H9 (cell line): ENCODE results near the gene PACSIN2. TPM values are rescaled to one million over a fixed set of nuclear protein-coding genes. Genes with fewer than 3 reads are reported as not detected.

Source experiments
- DNase-seq: peaks from one replicate; pipeline ENCODE4 v3.0.0-alpha.2; 2017
- H2AFZ ChIP-seq: one replicate; pipeline ENCODE4 v1.6.1; 2013; ENCODE audit warnings: mild to moderate bottlenecking, low read length, control low read depth, moderate library complexity
- H2AK5ac ChIP-seq: 2 replicates; pipeline ENCODE4 v1.6.1; 2013; ENCODE audit warnings: low read length, control low read depth, mixed read lengths; ENCODE audit not compliant: insufficient read length
- H2BK120ac ChIP-seq: one replicate; pipeline ENCODE4 v1.6.1; 2013; ENCODE audit warnings: low read depth, mild to moderate bottlenecking, low read length, control low read depth, inconsistent platforms; ENCODE audit not compliant: poor library complexity, severe bottlenecking
- H2BK12ac ChIP-seq: 2 replicates; pipeline ENCODE4 v1.6.1; 2013; ENCODE audit warnings: low read length, control low read depth, mixed read lengths, low read depth; ENCODE audit not compliant: insufficient read length
- H2BK15ac ChIP-seq: 2 replicates; pipeline ENCODE4 v1.6.1; 2013; ENCODE audit warnings: low read depth, low read length, control low read depth
- H2BK20ac ChIP-seq: one replicate; pipeline ENCODE4 v1.6.1; 2013; ENCODE audit warnings: low read depth, mild to moderate bottlenecking, low read length, control low read depth, inconsistent platforms; ENCODE audit not compliant: poor library complexity, severe bottlenecking
- H2BK5ac ChIP-seq: 2 replicates; pipeline ENCODE4 v1.6.1; 2013; ENCODE audit warnings: low read length, control low read depth, mixed read lengths; ENCODE audit not compliant: insufficient read length
- H3K14ac ChIP-seq: 2 replicates; pipeline ENCODE4 v1.6.1; 2013; ENCODE audit warnings: low read length, control low read depth; ENCODE audit not compliant: insufficient read depth
- H3K18ac ChIP-seq: 2 replicates; pipeline ENCODE4 v1.6.1; 2013; ENCODE audit warnings: low read depth, mild to moderate bottlenecking, mixed read lengths, low read length, control low read depth; ENCODE audit not compliant: insufficient read length
- H3K23ac ChIP-seq: 2 replicates; pipeline ENCODE4 v1.6.1; 2013; ENCODE audit warnings: low read length, control low read depth, mixed read lengths, low read depth; ENCODE audit not compliant: insufficient read length
- H3K23me2 ChIP-seq: 2 replicates; pipeline ENCODE4 v1.6.1; 2013; ENCODE audit warnings: low read depth, mild to moderate bottlenecking, mixed read lengths, low read length, control low read depth; ENCODE audit not compliant: insufficient read length, poor library complexity, severe bottlenecking
- H3K27ac ChIP-seq: 2 replicates; pipeline ENCODE4 v1.5.1; 2013; ENCODE audit warnings: low read length, control low read depth, mixed read lengths, low read depth; ENCODE audit not compliant: insufficient read length
- H3K27me3 ChIP-seq: 2 replicates; pipeline ENCODE4 v1.6.1; 2013; ENCODE audit warnings: low read length, control low read depth, inconsistent platforms; ENCODE audit not compliant: insufficient read depth
- H3K4ac ChIP-seq: 2 replicates; pipeline ENCODE4 v1.6.1; 2013; ENCODE audit warnings: low read depth, mild to moderate bottlenecking, control low read depth, inconsistent platforms, low read length, moderate library complexity
- H3K4me1 ChIP-seq: 2 replicates; pipeline ENCODE4 v1.6.1; 2013; ENCODE audit warnings: low read length, control low read depth, inconsistent platforms; ENCODE audit not compliant: insufficient read depth
- H3K4me2 ChIP-seq: 2 replicates; pipeline ENCODE4 v1.6.1; 2013; ENCODE audit warnings: low read length, control low read depth, mixed read lengths; ENCODE audit not compliant: insufficient read length, insufficient read depth
- H3K56ac ChIP-seq: 2 replicates; pipeline ENCODE4 v1.6.1; 2013; ENCODE audit warnings: low read depth, mild to moderate bottlenecking, mixed read lengths, low read length, control low read depth; ENCODE audit not compliant: insufficient read length
- H3K79me1 ChIP-seq: 2 replicates; pipeline ENCODE4 v1.6.1; 2013; ENCODE audit warnings: low read depth, mild to moderate bottlenecking, moderate library complexity, low read length, control low read depth, inconsistent platforms; ENCODE audit not compliant: insufficient read depth, poor library complexity, severe bottlenecking
- H3K79me2 ChIP-seq: 2 replicates; pipeline ENCODE4 v1.6.1; 2013; ENCODE audit warnings: low read length, control low read depth, inconsistent platforms; ENCODE audit not compliant: insufficient read depth
- H3K9ac ChIP-seq: 2 replicates; pipeline ENCODE4 v1.6.1; 2013; ENCODE audit warnings: low read length, control low read depth, mixed read lengths; ENCODE audit not compliant: insufficient read length; ENCODE audit errors: extremely low read depth
- H3K9me3 ChIP-seq: one replicate; pipeline ENCODE4 v1.6.1; 2013; ENCODE audit warnings: low read depth, low read length, inconsistent platforms; ENCODE audit not compliant: control insufficient read depth
- H3T11ph ChIP-seq: one replicate; pipeline ENCODE4 v1.6.1; 2013; ENCODE audit warnings: mild to moderate bottlenecking, low read length, control low read depth, inconsistent platforms
- H4K20me1 ChIP-seq: one replicate; pipeline ENCODE4 v1.6.1; 2013; ENCODE audit not compliant: control insufficient read depth, insufficient read length, insufficient read depth
- H4K5ac ChIP-seq: 2 replicates; pipeline ENCODE4 v1.6.1; 2013; ENCODE audit warnings: low read depth, mild to moderate bottlenecking, mixed read lengths, low read length, control low read depth; ENCODE audit not compliant: insufficient read length
- H4K8ac ChIP-seq: replicated peaks from 2 replicates; pipeline ENCODE4 v1.6.1; 2013; ENCODE audit warnings: low read length, control low read depth, mixed read lengths, low read depth; ENCODE audit not compliant: insufficient read length
- H4K91ac ChIP-seq: 2 replicates; pipeline ENCODE4 v1.6.1; 2013; ENCODE audit warnings: low read depth, mild to moderate bottlenecking, moderate library complexity, mixed read lengths, low read length, control low read depth; ENCODE audit not compliant: insufficient read length
- H3K27ac Mint-ChIP-seq, 3 experiments: 2 replicates in 2 of 3; 3 replicates in 1 of 3; pipeline ENCODE4 v1.8.0; 2020 to 2021; ENCODE audit warnings: mixed read lengths in 3 of 3, mild to moderate bottlenecking in 1 of 3, moderate library complexity in 1 of 3
- H3K27me3 Mint-ChIP-seq: 2 replicates; pipeline ENCODE4 v1.8.0; 2021; ENCODE audit warnings: low read depth, mild to moderate bottlenecking, moderate library complexity, mixed read lengths
- H3K36me3 Mint-ChIP-seq, 3 experiments: 2 replicates in 2 of 3; 3 replicates in 1 of 3; pipeline ENCODE4 v1.8.0; 2020 to 2021; ENCODE audit warnings: low read depth in 3 of 3, mixed read lengths in 3 of 3; ENCODE audit not compliant: insufficient read depth in 1 of 3
- H3K4me1 Mint-ChIP-seq, 2 experiments: 2 replicates each; pipeline ENCODE4 v1.8.0; 2020; ENCODE audit warnings: mixed read lengths in 2 of 2
- H3K4me3 Mint-ChIP-seq, 2 experiments: 2 replicates in 1 of 2; 3 replicates in 1 of 2; pipeline ENCODE4 v1.8.0; 2020 to 2021; ENCODE audit warnings: mild to moderate bottlenecking in 2 of 2, mixed read lengths in 2 of 2, moderate library complexity in 1 of 2
- H3K9me3 Mint-ChIP-seq, 2 experiments: 2 replicates in 1 of 2; 3 replicates in 1 of 2; pipeline ENCODE4 v1.8.0; 2020; ENCODE audit warnings: mild to moderate bottlenecking in 2 of 2, mixed read lengths in 2 of 2, moderate library complexity in 1 of 2
- CTCF ChIP-seq: fragments of 200-600 bp; sonication (generic); conservative IDR thresholded peaks from 3 replicates; pipeline ENCODE4 v1.8.0; 2021; ENCODE audit warnings: antibody characterized with exemption, mild to moderate bottlenecking
- WGBS: extraction: QIAGEN DNeasy Blood & Tissue Kit; methylation state at CpG from one replicate; pipeline ENCODE4 v1.1.7; 2013; ENCODE audit warnings: missing lambda C conversion rate, low lambda C conversion rate, mixed read lengths; ENCODE audit not compliant: insufficient read length; ENCODE audit errors: extremely low coverage; 5-methylcytosine and 5-hydroxymethylcytosine counted together
- total RNA-seq: library from RNA; stranded (reverse); gene quantifications from 2 replicates; pipeline ENCODE4 v1.2.1, GENCODE V29; 2021

The PACSIN2 gene
- total RNA-seq, 1 experiment from 2014 or later, result 62.3 TPM

DNA sequence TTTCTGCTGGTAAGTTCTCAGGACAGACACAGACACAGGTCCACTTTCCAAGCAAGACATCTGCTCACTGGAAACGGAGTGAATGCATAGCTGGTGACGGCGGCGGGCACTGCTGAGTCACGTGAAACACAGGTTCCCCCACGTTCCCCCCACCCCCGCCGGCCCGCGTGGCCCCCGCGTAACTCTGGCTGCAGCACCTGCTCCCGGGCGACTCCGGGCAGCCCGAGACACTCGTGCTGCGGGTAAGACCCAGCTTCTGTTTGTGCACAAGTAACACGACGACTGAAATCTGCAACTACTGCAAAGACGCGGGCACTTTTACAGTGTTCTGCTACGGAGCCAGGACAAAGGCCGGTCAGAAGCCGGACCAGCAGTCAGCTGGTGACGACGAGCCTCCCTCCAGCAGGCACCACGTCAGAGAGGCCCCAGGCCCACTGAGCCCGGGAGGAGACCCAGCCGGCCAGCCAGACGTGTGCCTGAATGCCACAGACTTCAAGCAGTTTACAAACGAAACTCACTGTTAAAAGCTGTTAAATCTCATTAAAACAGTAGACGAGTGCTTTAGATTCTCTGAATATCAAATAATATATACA lies 145.0 kb downstream of the PACSIN2 start:
- Mint-ChIP-seq H3K9me3 (no peaks in the 10 kb centered on the region), H3K27me3 (no peaks in the 10 kb centered on the region), H3K27ac (peak overlapping the region in 1 of 3 experiments; percentile 20; a peak in 1 of 7 replicates), H3K4me1 (peaks cover 3 to 7% of the 10 kb centered on the region in 2 experiments; a peak in 2 of 4 replicates), H3K4me3 (no peak overlapping the region), H3K36me3 (peaks cover 7 to 34% (median 32%) of the 10 kb centered on the region in 3 experiments; a peak in 5 of 7 replicates)
- WGBS, result no CpG with 5 or more reads among the region's 33 CpGs
- Histone ChIP-seq H3K4me1 (no peaks in the 10 kb centered on the region), H3K27me3 (no peaks in the 10 kb centered on the region), H3K4me2 (no peak overlapping the region), H3T11ph (no peak overlapping the region), H3K23ac (no peak overlapping the region), H4K8ac (no peak overlapping the region), H3K79me1 (no peaks in the 10 kb centered on the region), H3K27ac (no peak overlapping the region), H2BK120ac (no peak overlapping the region), H3K9me3 (no peaks in the 10 kb centered on the region), H3K56ac (no peak overlapping the region), H3K14ac (no peak overlapping the region), H3K4ac (no peak overlapping the region), H2AK5ac (no peak overlapping the region), H4K91ac (no peak overlapping the region), H3K18ac (no peak overlapping the region), H2AFZ (no peak overlapping the region), H2BK20ac (no peak overlapping the region), H2BK12ac (no peak overlapping the region), H2BK15ac (no peak overlapping the region), H3K23me2 (no peaks in the 10 kb centered on the region), H3K9ac (no peak overlapping the region), H4K5ac (no peak overlapping the region), H2BK5ac (no peak overlapping the region), H3K79me2 (no peaks in the 10 kb centered on the region), H4K20me1 (no peaks in the 10 kb centered on the region)
- DNase-seq, result no peak
- no peak for TF ChIP-seq CTCF
